C4-2B (cell line): ENCODE data around the gene JMJD4.

Experiments used
- ZFX ChIP-seq: fragments of 450-650 bp; IDR thresholded peaks from 2 replicates; pipeline ENCODE4 v1.6.1; 2017
- TF ChIP-seq, protein P1 (sequence below): fragments of 450-650 bp; conservative IDR thresholded peaks from 2 replicates; pipeline ENCODE4 v1.5.1; 2017; ENCODE audit warnings: mild to moderate bottlenecking

DNA sequence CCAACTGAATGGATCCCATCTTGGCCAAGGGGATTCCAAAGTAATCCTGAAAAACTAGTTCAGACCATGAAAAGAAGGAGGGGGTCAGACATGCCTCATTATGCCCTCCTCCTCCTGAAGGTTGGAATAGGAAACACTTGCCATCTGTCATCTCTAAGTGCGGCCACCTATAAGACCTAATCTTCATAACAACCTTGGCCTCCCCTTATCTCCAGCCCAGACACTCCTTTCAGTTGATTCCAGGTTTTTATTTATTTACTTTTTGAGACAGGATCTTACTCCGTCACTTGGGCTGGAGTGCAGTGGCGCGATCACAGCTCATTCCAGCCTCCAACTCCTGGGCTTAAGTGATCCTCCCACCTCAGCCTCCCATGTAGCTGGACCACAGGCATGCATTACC lies 19.9 kb upstream of the JMJD4 start:
- TF ChIP-seq, protein P1, sequence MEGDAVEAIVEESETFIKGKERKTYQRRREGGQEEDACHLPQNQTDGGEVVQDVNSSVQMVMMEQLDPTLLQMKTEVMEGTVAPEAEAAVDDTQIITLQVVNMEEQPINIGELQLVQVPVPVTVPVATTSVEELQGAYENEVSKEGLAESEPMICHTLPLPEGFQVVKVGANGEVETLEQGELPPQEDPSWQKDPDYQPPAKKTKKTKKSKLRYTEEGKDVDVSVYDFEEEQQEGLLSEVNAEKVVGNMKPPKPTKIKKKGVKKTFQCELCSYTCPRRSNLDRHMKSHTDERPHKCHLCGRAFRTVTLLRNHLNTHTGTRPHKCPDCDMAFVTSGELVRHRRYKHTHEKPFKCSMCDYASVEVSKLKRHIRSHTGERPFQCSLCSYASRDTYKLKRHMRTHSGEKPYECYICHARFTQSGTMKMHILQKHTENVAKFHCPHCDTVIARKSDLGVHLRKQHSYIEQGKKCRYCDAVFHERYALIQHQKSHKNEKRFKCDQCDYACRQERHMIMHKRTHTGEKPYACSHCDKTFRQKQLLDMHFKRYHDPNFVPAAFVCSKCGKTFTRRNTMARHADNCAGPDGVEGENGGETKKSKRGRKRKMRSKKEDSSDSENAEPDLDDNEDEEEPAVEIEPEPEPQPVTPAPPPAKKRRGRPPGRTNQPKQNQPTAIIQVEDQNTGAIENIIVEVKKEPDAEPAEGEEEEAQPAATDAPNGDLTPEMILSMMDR: no peak
- no peak for TF ChIP-seq ZFX
